K562 (cell line): ENCODE measurements around the gene TMEM89.

Experiments
- BCL6 ChIP-seq: fragments of 250-450 bp; sonication (Bioruptor Pico); IDR thresholded peaks from 2 replicates; pipeline ENCODE4 v1.4.0; 2020
- CTCF ChIP-seq, 3 experiments: IDR thresholded peaks in 2 of 3; conservative IDR thresholded peaks in 1 of 3; 2 replicates each; pipeline ENCODE4 v1.5.1; 2011 to 2012; ENCODE audit warnings: low read length in 3 of 3, mild to moderate bottlenecking in 3 of 3, control low read depth in 2 of 3, improper control_type of control experiment in 1 of 3, inconsistent platforms in 1 of 3, low read depth in 1 of 3, mixed read lengths in 1 of 3, moderate library complexity in 1 of 3; ENCODE audit not compliant: insufficient read depth in 2 of 3
- DPF2 ChIP-seq: fragments of 450-650 bp; IDR thresholded peaks from 2 replicates; pipeline ENCODE4 v1.6.1; 2016
- EHMT2 ChIP-seq: fragments of 450-650 bp; IDR thresholded peaks from 2 replicates; pipeline ENCODE4 v1.6.1; 2018; ENCODE audit warnings: antibody characterized with exemption
- NFIX ChIP-seq: fragments of 250-450 bp; sonication (Bioruptor Pico); IDR thresholded peaks from 2 replicates; pipeline ENCODE4 v1.4.0; 2020; ENCODE audit warnings: low read depth, mild to moderate bottlenecking, moderate library complexity
- NFRKB ChIP-seq: fragments of 450-650 bp; IDR thresholded peaks from 2 replicates; pipeline ENCODE4 v1.6.1; 2016; ENCODE audit warnings: low read depth
- TAF1 ChIP-seq: IDR thresholded peaks from 2 replicates; pipeline ENCODE4 v1.6.1; 2011; ENCODE audit warnings: mild to moderate bottlenecking, low read length, moderate library complexity; ENCODE audit not compliant: insufficient read depth, control insufficient read depth, severe bottlenecking; ENCODE audit errors: extremely low read depth
- TCF7L2 ChIP-seq: fragments of 150-350 bp; IDR thresholded peaks from 2 replicates; pipeline ENCODE4 v1.6.1; 2016; ENCODE audit warnings: low read depth, mild to moderate bottlenecking, low read length, moderate library complexity
- ZBTB11 ChIP-seq, 3 experiments: fragments of 200-800 bp in 1 of 3; fragments of 250-450 bp in 1 of 3; fragments of 450-650 bp in 1 of 3; sonication (Bioruptor Pico) in 1 of 3; sonication (Bioruptor generic) in 1 of 3; formaldehyde crosslinking in 1 of 3; IDR thresholded peaks; 2 replicates each; pipeline versions ENCODE4 v1.6.1 to v1.8.0; 2016 to 2022; ENCODE audit warnings: mild to moderate bottlenecking in 2 of 3, missing genetic modification characterization in 2 of 3, missing compliant biosample characterization in 1 of 3, moderate library complexity in 1 of 3
- ZNF121 ChIP-seq: sonication (generic); formaldehyde crosslinking; conservative IDR thresholded peaks from 2 replicates; pipeline ENCODE4 v1.8.0; 2022; ENCODE audit warnings: missing genetic modification reagents
- ZNF280A ChIP-seq: fragments of 450-650 bp; IDR thresholded peaks from 2 replicates; pipeline ENCODE4 v1.6.1; 2018; ENCODE audit warnings: mild to moderate bottlenecking, low read depth; ENCODE audit not compliant: partially characterized antibody
- ZSCAN32 ChIP-seq: fragments of 450-650 bp; formaldehyde crosslinking; IDR thresholded peaks from 2 replicates; pipeline ENCODE4 v1.4.0; 2020; ENCODE audit warnings: mild to moderate bottlenecking, moderate library complexity

- TF ChIP-seq NFIX (CRISPR knock-in tag) = no peak
- no peak for TF ChIP-seq ZNF280A
- no peak for TF ChIP-seq BCL6 (CRISPR knock-in tag)
- no peak for TF ChIP-seq DPF2
- TF ChIP-seq CTCF (IDR thresholded peaks at IDR 0.05 in 2 of 3, conservative IDR thresholded peaks at IDR 0.05 in 1 of 3; ENCODE audit: insufficient read depth in 2 of 3, low read depth in 1 of 3, low read length in 3 of 3) = no peak
- no peak for TF ChIP-seq EHMT2
- TF ChIP-seq TCF7L2 = no peak
- no peak for TF ChIP-seq ZBTB11 (CRISPR knock-in tag; IDR thresholded peaks at IDR 0.05)
- no peak for TF ChIP-seq TAF1
- TF ChIP-seq ZNF121 (CRISPR knock-in tag) = no peak
- TF ChIP-seq ZSCAN32 (CRISPR knock-in tag) = no peak
- TF ChIP-seq NFRKB = no peak
Observed at GRCh38 chr3:48612309-48612708, 9.3 kb downstream of the TMEM89 start.
